H9 (cell line): ENCODE measurements around the gene KIF5C. TPM values are rescaled to one million over a fixed set of nuclear protein-coding genes. Genes with fewer than 3 reads are reported as not detected.

Experiments
- DNase-seq: peaks from one replicate; pipeline ENCODE4 v3.0.0-alpha.2; 2017
- H2AFZ ChIP-seq: one replicate; pipeline ENCODE4 v1.6.1; 2013; ENCODE audit warnings: mild to moderate bottlenecking, low read length, control low read depth, moderate library complexity
- H2AK5ac ChIP-seq: 2 replicates; pipeline ENCODE4 v1.6.1; 2013; ENCODE audit warnings: low read length, control low read depth, mixed read lengths; ENCODE audit not compliant: insufficient read length
- H2BK120ac ChIP-seq: one replicate; pipeline ENCODE4 v1.6.1; 2013; ENCODE audit warnings: low read depth, mild to moderate bottlenecking, low read length, control low read depth, inconsistent platforms; ENCODE audit not compliant: poor library complexity, severe bottlenecking
- H2BK12ac ChIP-seq: 2 replicates; pipeline ENCODE4 v1.6.1; 2013; ENCODE audit warnings: low read length, control low read depth, mixed read lengths, low read depth; ENCODE audit not compliant: insufficient read length
- H2BK15ac ChIP-seq: 2 replicates; pipeline ENCODE4 v1.6.1; 2013; ENCODE audit warnings: low read depth, low read length, control low read depth
- H2BK20ac ChIP-seq: one replicate; pipeline ENCODE4 v1.6.1; 2013; ENCODE audit warnings: low read depth, mild to moderate bottlenecking, low read length, control low read depth, inconsistent platforms; ENCODE audit not compliant: poor library complexity, severe bottlenecking
- H2BK5ac ChIP-seq: 2 replicates; pipeline ENCODE4 v1.6.1; 2013; ENCODE audit warnings: low read length, control low read depth, mixed read lengths; ENCODE audit not compliant: insufficient read length
- H3K14ac ChIP-seq: 2 replicates; pipeline ENCODE4 v1.6.1; 2013; ENCODE audit warnings: low read length, control low read depth; ENCODE audit not compliant: insufficient read depth
- H3K18ac ChIP-seq: 2 replicates; pipeline ENCODE4 v1.6.1; 2013; ENCODE audit warnings: low read depth, mild to moderate bottlenecking, mixed read lengths, low read length, control low read depth; ENCODE audit not compliant: insufficient read length
- H3K23ac ChIP-seq: 2 replicates; pipeline ENCODE4 v1.6.1; 2013; ENCODE audit warnings: low read length, control low read depth, mixed read lengths, low read depth; ENCODE audit not compliant: insufficient read length
- H3K23me2 ChIP-seq: 2 replicates; pipeline ENCODE4 v1.6.1; 2013; ENCODE audit warnings: low read depth, mild to moderate bottlenecking, mixed read lengths, low read length, control low read depth; ENCODE audit not compliant: insufficient read length, poor library complexity, severe bottlenecking
- H3K27ac ChIP-seq: 2 replicates; pipeline ENCODE4 v1.5.1; 2013; ENCODE audit warnings: low read length, control low read depth, mixed read lengths, low read depth; ENCODE audit not compliant: insufficient read length
- H3K27me3 ChIP-seq: 2 replicates; pipeline ENCODE4 v1.6.1; 2013; ENCODE audit warnings: low read length, control low read depth, inconsistent platforms; ENCODE audit not compliant: insufficient read depth
- H3K4ac ChIP-seq: 2 replicates; pipeline ENCODE4 v1.6.1; 2013; ENCODE audit warnings: low read depth, mild to moderate bottlenecking, control low read depth, inconsistent platforms, low read length, moderate library complexity
- H3K4me1 ChIP-seq: 2 replicates; pipeline ENCODE4 v1.6.1; 2013; ENCODE audit warnings: low read length, control low read depth, inconsistent platforms; ENCODE audit not compliant: insufficient read depth
- H3K4me2 ChIP-seq: 2 replicates; pipeline ENCODE4 v1.6.1; 2013; ENCODE audit warnings: low read length, control low read depth, mixed read lengths; ENCODE audit not compliant: insufficient read length, insufficient read depth
- H3K56ac ChIP-seq: 2 replicates; pipeline ENCODE4 v1.6.1; 2013; ENCODE audit warnings: low read depth, mild to moderate bottlenecking, mixed read lengths, low read length, control low read depth; ENCODE audit not compliant: insufficient read length
- H3K79me1 ChIP-seq: 2 replicates; pipeline ENCODE4 v1.6.1; 2013; ENCODE audit warnings: low read depth, mild to moderate bottlenecking, moderate library complexity, low read length, control low read depth, inconsistent platforms; ENCODE audit not compliant: insufficient read depth, poor library complexity, severe bottlenecking
- H3K79me2 ChIP-seq: 2 replicates; pipeline ENCODE4 v1.6.1; 2013; ENCODE audit warnings: low read length, control low read depth, inconsistent platforms; ENCODE audit not compliant: insufficient read depth
- H3K9ac ChIP-seq: 2 replicates; pipeline ENCODE4 v1.6.1; 2013; ENCODE audit warnings: low read length, control low read depth, mixed read lengths; ENCODE audit not compliant: insufficient read length; ENCODE audit errors: extremely low read depth
- H3K9me3 ChIP-seq: one replicate; pipeline ENCODE4 v1.6.1; 2013; ENCODE audit warnings: low read depth, low read length, inconsistent platforms; ENCODE audit not compliant: control insufficient read depth
- H3T11ph ChIP-seq: one replicate; pipeline ENCODE4 v1.6.1; 2013; ENCODE audit warnings: mild to moderate bottlenecking, low read length, control low read depth, inconsistent platforms
- H4K20me1 ChIP-seq: one replicate; pipeline ENCODE4 v1.6.1; 2013; ENCODE audit not compliant: control insufficient read depth, insufficient read length, insufficient read depth
- H4K5ac ChIP-seq: 2 replicates; pipeline ENCODE4 v1.6.1; 2013; ENCODE audit warnings: low read depth, mild to moderate bottlenecking, mixed read lengths, low read length, control low read depth; ENCODE audit not compliant: insufficient read length
- H4K8ac ChIP-seq: replicated peaks from 2 replicates; pipeline ENCODE4 v1.6.1; 2013; ENCODE audit warnings: low read length, control low read depth, mixed read lengths, low read depth; ENCODE audit not compliant: insufficient read length
- H4K91ac ChIP-seq: 2 replicates; pipeline ENCODE4 v1.6.1; 2013; ENCODE audit warnings: low read depth, mild to moderate bottlenecking, moderate library complexity, mixed read lengths, low read length, control low read depth; ENCODE audit not compliant: insufficient read length
- H3K27ac Mint-ChIP-seq, 3 experiments: 2 replicates in 2 of 3; 3 replicates in 1 of 3; pipeline ENCODE4 v1.8.0; 2020 to 2021; ENCODE audit warnings: mixed read lengths in 3 of 3, mild to moderate bottlenecking in 1 of 3, moderate library complexity in 1 of 3
- H3K27me3 Mint-ChIP-seq: 2 replicates; pipeline ENCODE4 v1.8.0; 2021; ENCODE audit warnings: low read depth, mild to moderate bottlenecking, moderate library complexity, mixed read lengths
- H3K36me3 Mint-ChIP-seq, 3 experiments: 2 replicates in 2 of 3; 3 replicates in 1 of 3; pipeline ENCODE4 v1.8.0; 2020 to 2021; ENCODE audit warnings: low read depth in 3 of 3, mixed read lengths in 3 of 3; ENCODE audit not compliant: insufficient read depth in 1 of 3
- H3K4me1 Mint-ChIP-seq, 2 experiments: 2 replicates each; pipeline ENCODE4 v1.8.0; 2020; ENCODE audit warnings: mixed read lengths in 2 of 2
- H3K4me3 Mint-ChIP-seq, 2 experiments: 2 replicates in 1 of 2; 3 replicates in 1 of 2; pipeline ENCODE4 v1.8.0; 2020 to 2021; ENCODE audit warnings: mild to moderate bottlenecking in 2 of 2, mixed read lengths in 2 of 2, moderate library complexity in 1 of 2
- H3K9me3 Mint-ChIP-seq, 2 experiments: 2 replicates in 1 of 2; 3 replicates in 1 of 2; pipeline ENCODE4 v1.8.0; 2020; ENCODE audit warnings: mild to moderate bottlenecking in 2 of 2, mixed read lengths in 2 of 2, moderate library complexity in 1 of 2
- WGBS: extraction: QIAGEN DNeasy Blood & Tissue Kit; methylation state at CpG from one replicate; pipeline ENCODE4 v1.1.7; 2013; ENCODE audit warnings: missing lambda C conversion rate, low lambda C conversion rate, mixed read lengths; ENCODE audit not compliant: insufficient read length; ENCODE audit errors: extremely low coverage; 5-methylcytosine and 5-hydroxymethylcytosine counted together
- total RNA-seq: library from RNA; stranded (reverse); gene quantifications from 2 replicates; pipeline ENCODE4 v1.2.1, GENCODE V29; 2021
- TF ChIP-seq, protein P1 (sequence below): fragments of 200-600 bp; sonication (generic); conservative IDR thresholded peaks from 3 replicates; pipeline ENCODE4 v1.8.0; 2021; ENCODE audit warnings: antibody characterized with exemption, mild to moderate bottlenecking

KIF5C gene
- total RNA-seq, 1 experiment from 2014 or later = 52.9 TPM

DNA sequence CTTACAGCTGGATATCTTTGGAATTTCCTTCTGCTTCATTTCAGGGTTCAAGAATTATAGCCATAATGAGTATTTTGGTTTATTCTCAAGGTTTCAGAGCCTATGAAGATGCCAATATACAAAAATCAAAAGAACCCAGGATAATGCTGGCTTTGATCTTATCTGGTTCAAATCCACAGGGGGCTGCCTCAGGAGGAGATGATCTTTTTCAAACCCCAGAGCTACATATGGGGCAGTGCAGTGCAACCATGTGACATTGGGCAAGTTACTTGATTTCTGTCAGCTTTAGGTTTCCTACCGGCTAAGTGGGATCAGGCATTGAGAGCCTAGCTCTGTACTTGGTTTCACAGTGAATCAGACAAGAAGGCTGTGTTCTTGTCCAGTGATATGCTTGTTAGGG is 140.5 kb downstream of the KIF5C start:
- no peak overlapping the region for H3T11ph ChIP-seq
- H3K56ac ChIP-seq = no peak overlapping the region
- H2AFZ ChIP-seq = no peak overlapping the region
- H4K8ac ChIP-seq = no peak overlapping the region
- DNase-seq = no peak
- Mint-ChIP-seq H3K9me3 (no peaks in the 10 kb centered on the region), H3K27me3 (peaks cover 1% of the 10 kb centered on the region; the same call in 1 of the 2 replicates), H3K4me3 (no peak overlapping the region), H3K36me3 (peaks cover 29 to 52% (median 46%) of the 10 kb centered on the region in 3 experiments), H3K27ac (peak overlapping the region in 2 of 3 experiments; percentile 29 to 76; a peak in 2 of 7 replicates), H3K4me1 (peaks cover 15 to 17% of the 10 kb centered on the region in 2 experiments; a peak in 3 of 4 replicates)
- H4K20me1 ChIP-seq = no peaks in the 10 kb centered on the region
- no peak overlapping the region for H3K23ac ChIP-seq
- H3K79me2 ChIP-seq = no peaks in the 10 kb centered on the region
- H2BK120ac ChIP-seq = no peak overlapping the region
- no peaks in the 10 kb centered on the region for H3K4me1 ChIP-seq
- H4K91ac ChIP-seq = no peak overlapping the region
- no peaks in the 10 kb centered on the region for H3K79me1 ChIP-seq
- no peak overlapping the region for H2AK5ac ChIP-seq
- no peak overlapping the region for H3K18ac ChIP-seq
- no peak overlapping the region for H3K4me2 ChIP-seq
- H2BK5ac ChIP-seq = no peak overlapping the region
- no peak overlapping the region for H3K4ac ChIP-seq
- no peaks in the 10 kb centered on the region for H3K27me3 ChIP-seq
- no peak overlapping the region for H3K14ac ChIP-seq
- H2BK20ac ChIP-seq = no peak overlapping the region
- H4K5ac ChIP-seq = no peak overlapping the region
- no CpG with 5 or more reads among the region's 1 CpG for WGBS
- TF ChIP-seq, protein P1, sequence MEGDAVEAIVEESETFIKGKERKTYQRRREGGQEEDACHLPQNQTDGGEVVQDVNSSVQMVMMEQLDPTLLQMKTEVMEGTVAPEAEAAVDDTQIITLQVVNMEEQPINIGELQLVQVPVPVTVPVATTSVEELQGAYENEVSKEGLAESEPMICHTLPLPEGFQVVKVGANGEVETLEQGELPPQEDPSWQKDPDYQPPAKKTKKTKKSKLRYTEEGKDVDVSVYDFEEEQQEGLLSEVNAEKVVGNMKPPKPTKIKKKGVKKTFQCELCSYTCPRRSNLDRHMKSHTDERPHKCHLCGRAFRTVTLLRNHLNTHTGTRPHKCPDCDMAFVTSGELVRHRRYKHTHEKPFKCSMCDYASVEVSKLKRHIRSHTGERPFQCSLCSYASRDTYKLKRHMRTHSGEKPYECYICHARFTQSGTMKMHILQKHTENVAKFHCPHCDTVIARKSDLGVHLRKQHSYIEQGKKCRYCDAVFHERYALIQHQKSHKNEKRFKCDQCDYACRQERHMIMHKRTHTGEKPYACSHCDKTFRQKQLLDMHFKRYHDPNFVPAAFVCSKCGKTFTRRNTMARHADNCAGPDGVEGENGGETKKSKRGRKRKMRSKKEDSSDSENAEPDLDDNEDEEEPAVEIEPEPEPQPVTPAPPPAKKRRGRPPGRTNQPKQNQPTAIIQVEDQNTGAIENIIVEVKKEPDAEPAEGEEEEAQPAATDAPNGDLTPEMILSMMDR = no peak
- H3K27ac ChIP-seq = no peak overlapping the region
- H3K9me3 ChIP-seq = no peaks in the 10 kb centered on the region
- no peak overlapping the region for H3K9ac ChIP-seq
- no peaks in the 10 kb centered on the region for H3K23me2 ChIP-seq
- H2BK12ac ChIP-seq = no peak overlapping the region
- no peak overlapping the region for H2BK15ac ChIP-seq
